G401.6 (cell line): Measurements from ENCODE around the gene KCNJ10.

Experiments used
- FAIRE-seq: peaks from 2 replicates; lab custom pipeline; 2012; peaks lifted over from hg19 to GRCh38; lab: Jason Lieb, UNC

KCNJ10 gene

GRCh38 chr1:159961636-159962035 lies 108.3 kb downstream of the KCNJ10 start:
- FAIRE-seq, result no peak

DNA sequence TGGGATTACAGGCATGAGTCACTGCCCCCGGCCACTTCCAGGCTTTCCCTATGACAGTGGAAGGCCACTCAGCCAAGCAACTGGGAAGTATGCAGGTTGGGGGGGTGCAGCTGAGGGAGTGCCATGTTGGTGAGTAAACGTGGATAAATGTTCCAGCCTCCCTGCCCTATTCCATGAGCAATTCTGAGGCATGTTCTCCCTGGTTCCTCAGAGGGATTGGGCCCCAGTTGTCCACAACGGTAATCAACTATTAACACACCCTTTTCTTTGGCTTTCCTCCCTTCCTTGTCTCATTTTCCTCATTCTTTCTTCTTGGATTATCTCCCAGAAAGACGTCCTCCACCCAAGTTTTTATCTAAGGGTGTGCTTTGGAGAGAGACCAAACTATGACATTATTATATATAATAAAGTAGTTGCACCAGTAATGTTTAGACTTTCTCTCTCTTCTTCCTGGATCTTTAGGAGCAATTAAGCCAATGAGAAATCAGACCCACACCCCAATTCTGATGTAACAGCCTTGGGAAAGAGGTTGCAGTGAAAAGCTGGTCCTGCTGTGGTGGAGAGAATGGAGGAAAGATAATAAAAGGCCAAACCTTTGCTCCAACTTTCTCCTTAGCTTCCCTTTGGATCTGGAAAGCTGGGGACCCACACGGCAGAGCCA lies 109.1 kb downstream of the KCNJ10 start:
- FAIRE-seq, result no peak

GRCh38 chr1:159959451-159959850 lies 110.5 kb downstream of the KCNJ10 start:
- no peak for FAIRE-seq

GRCh38 chr1:159958719-159959380 lies 111.1 kb downstream of the KCNJ10 start:
- no peak for FAIRE-seq

DNA sequence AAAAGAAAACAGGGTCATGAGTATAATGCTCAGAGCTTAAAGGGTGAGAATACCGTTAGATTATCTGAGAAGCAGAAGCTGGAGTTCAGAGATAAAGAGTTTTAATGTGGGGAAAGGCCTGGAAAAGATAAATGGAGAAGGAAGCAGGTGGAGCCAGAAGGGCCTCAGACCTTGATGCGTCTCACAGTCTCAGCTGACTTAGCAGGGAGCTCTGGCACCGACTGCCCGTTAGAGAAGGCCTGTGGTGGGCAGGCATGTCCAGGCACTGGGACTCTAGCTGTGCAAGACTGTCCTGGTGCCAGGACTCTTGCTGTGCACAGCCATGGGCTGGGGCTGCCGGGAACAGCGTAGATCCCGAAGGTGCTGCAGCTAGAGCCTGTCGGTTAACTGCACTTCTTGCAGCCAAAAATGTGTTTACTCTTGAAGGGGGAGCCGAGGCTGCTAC lies 112.1 kb downstream of the KCNJ10 start:
- FAIRE-seq, result no peak

DNA sequence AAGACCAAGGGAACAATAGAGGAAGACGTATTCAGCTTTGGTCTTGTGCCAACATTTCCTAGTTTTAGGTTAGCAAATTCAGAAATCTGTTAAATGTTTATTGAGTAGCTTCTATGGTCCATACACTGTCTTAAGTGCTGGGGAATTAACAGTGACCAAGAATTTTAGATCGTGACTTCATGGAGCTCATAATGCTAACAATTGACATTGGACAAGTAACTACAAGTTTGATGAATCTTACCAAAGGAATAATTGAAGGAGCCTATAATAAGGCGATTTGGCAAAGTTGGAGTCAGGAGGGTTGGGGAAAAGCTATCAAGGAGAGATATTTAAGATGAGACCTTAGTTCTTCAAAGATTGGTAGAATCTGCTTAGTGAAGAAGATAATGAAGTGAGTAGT lies 114.5 kb downstream of the KCNJ10 start:
- no peak for FAIRE-seq

- no peak for FAIRE-seq
Measured at GRCh38 chr1:159953536-159954515, 116.1 kb downstream of the KCNJ10 start, which contains the start of gene SLAMF9. Gene SLAMF9, minus strand, starts transcription at chr1:159954237. Its CDS starts 100 bp downstream, at chr1:159954137.

- no peak for FAIRE-seq
Measured at GRCh38 chr1:159952932-159953331, 117.0 kb downstream of the KCNJ10 start.

DNA sequence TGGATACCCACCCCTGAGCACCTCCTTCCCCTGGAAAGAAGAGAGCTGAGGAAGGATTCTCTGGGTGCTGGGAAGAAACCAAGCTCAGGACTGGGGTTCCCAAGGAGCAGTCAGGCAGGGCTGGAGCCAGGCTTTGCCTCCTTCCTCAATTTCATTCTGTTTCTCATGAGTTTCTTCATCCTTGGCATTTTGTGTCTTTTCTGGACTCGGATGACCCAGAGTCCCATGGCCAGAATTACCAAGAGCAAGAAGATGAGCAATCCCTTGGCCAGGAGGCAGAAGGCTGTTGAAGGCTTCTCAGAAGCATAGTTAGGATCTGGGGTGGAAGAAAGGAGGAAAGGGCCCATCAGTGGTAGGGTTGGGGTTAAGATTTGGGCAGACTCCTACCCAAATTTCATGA lies 118.4 kb downstream of the KCNJ10 start:
- FAIRE-seq, result no peak

DNA sequence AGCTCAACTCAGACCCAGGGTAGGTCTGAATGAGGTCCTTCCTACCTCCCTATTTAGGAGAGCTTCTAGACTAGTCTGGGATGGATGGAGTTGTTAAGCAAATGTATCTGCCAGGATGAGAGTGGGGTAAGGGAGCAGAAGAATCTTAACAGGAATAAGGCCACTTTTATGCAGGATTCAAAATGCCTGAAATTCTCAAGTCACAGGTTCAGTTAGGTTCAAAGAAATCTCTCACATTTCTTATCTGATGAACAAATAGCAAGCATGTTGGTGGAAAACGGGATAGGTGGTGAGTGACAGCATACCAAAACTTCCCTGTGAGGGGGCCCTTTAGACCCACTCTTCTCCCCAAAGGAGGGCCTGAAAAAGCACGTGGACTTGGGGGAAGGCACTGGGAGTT lies 118.9 kb downstream of the KCNJ10 start:
- no peak for FAIRE-seq

GRCh38 chr1:159949981-159950381 lies 120.0 kb downstream of the KCNJ10 start:
- FAIRE-seq, result no peak

DNA sequence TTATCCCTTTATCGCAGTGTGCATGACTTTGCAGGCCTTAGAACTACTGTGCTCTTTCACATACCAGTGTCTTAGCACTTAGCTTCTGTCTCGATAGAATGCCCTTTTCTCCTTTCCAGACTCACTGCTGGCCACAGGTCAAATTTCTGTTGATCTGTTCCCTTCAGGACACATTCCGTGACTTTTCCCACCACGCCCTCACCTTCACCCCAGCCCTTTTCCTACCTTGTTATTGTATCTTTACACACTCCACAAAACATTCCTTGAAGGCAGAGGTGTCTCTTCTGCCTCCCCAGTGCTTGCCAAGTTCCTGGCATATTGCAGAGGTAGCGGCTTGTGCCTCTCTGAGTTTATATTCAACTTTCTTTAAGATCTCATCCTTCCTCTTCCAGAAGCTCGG lies 120.8 kb downstream of the KCNJ10 start:
- no peak for FAIRE-seq
